Astrocyte (in vitro differentiated cells and primary cell): ENCODE results near the gene BRSK1. TPM values are rescaled to one million over a fixed set of nuclear protein-coding genes. Genes with fewer than 3 reads are reported as not detected.

Source experiments
- DNase-seq: peaks from one replicate; pipeline ENCODE4 v3.0.0-alpha.2; 2010; ENCODE audit warnings: low read depth
- FAIRE-seq: peaks from 2 replicates; lab custom pipeline; 2011; peaks lifted over from hg19 to GRCh38; lab: Jason Lieb, UNC
- H2AFZ ChIP-seq: 2 replicates; pipeline ENCODE4 v1.6.0; 2012; ENCODE audit warnings: low read depth, low read length, inconsistent platforms
- H3K27ac ChIP-seq: 2 replicates; pipeline ENCODE4 v1.5.1; 2011; ENCODE audit warnings: low read depth, low read length, inconsistent platforms
- H3K27me3 ChIP-seq: 2 replicates; pipeline ENCODE4 v1.6.0; 2011; ENCODE audit warnings: low read length, inconsistent platforms; ENCODE audit not compliant: insufficient read depth
- H3K36me3 ChIP-seq: 2 replicates; pipeline ENCODE4 v1.5.1; 2011; ENCODE audit warnings: low read length, inconsistent platforms; ENCODE audit not compliant: insufficient read depth
- H3K4me1 ChIP-seq: 2 replicates; pipeline ENCODE4 v1.5.1; 2011; ENCODE audit warnings: low read length, inconsistent platforms; ENCODE audit not compliant: insufficient read depth
- H3K4me2 ChIP-seq: 2 replicates; pipeline ENCODE4 v1.6.0; 2012; ENCODE audit warnings: low read length, inconsistent platforms
- H3K4me3 ChIP-seq: 2 replicates; pipeline ENCODE4 v1.5.1; 2011; ENCODE audit warnings: low read depth, mild to moderate bottlenecking, low read length, inconsistent platforms; ENCODE audit not compliant: insufficient read depth
- H3K79me2 ChIP-seq: 2 replicates; pipeline ENCODE4 v1.6.0; 2012; ENCODE audit warnings: mild to moderate bottlenecking, low read length, inconsistent platforms; ENCODE audit not compliant: insufficient read depth
- H3K9ac ChIP-seq: 2 replicates; pipeline ENCODE4 v1.6.0; 2012; ENCODE audit warnings: mild to moderate bottlenecking, low read length, inconsistent platforms
- H3K9me3 ChIP-seq: 2 replicates; pipeline ENCODE4 v1.5.1; 2012; ENCODE audit warnings: low read depth, mild to moderate bottlenecking, low read length, inconsistent platforms; ENCODE audit not compliant: insufficient read depth
- H4K20me1 ChIP-seq: 2 replicates; pipeline ENCODE4 v1.6.0; 2012; ENCODE audit warnings: low read length, inconsistent platforms; ENCODE audit not compliant: insufficient read depth
- H3K27ac Mint-ChIP-seq: one replicate; pipeline ENCODE4 v1.8.0; 2021; ENCODE audit warnings: mild to moderate bottlenecking, mixed read lengths; ENCODE audit not compliant: unreplicated experiment
- H3K27me3 Mint-ChIP-seq: one replicate; pipeline ENCODE4 v1.8.0; 2021; ENCODE audit warnings: low read depth, mixed read lengths; ENCODE audit not compliant: unreplicated experiment
- H3K36me3 Mint-ChIP-seq: one replicate; pipeline ENCODE4 v1.8.0; 2021; ENCODE audit warnings: low read depth, mixed read lengths; ENCODE audit not compliant: unreplicated experiment
- H3K4me1 Mint-ChIP-seq: one replicate; pipeline ENCODE4 v1.8.0; 2021; ENCODE audit warnings: low read depth, mixed read lengths; ENCODE audit not compliant: unreplicated experiment
- H3K4me3 Mint-ChIP-seq: one replicate; pipeline ENCODE4 v1.8.0; 2021; ENCODE audit warnings: mild to moderate bottlenecking, moderate library complexity, mixed read lengths; ENCODE audit not compliant: unreplicated experiment
- H3K9me3 Mint-ChIP-seq: one replicate; pipeline ENCODE4 v1.8.0; 2021; ENCODE audit warnings: mild to moderate bottlenecking, mixed read lengths; ENCODE audit not compliant: unreplicated experiment
- EZH2 ChIP-seq: IDR thresholded peaks from 2 replicates; pipeline ENCODE4 v1.6.1; 2012; ENCODE audit warnings: mild to moderate bottlenecking, low read length, inconsistent platforms; ENCODE audit not compliant: insufficient read depth
- total RNA-seq: library from RNA; stranded (reverse); gene quantifications from 2 replicates; pipeline ENCODE4 v1.2.1, GENCODE V29; 2021
- TF ChIP-seq, protein P1 (sequence below): IDR thresholded peaks from 2 replicates; pipeline ENCODE4 v1.5.1; 2011; ENCODE audit warnings: low read depth, mild to moderate bottlenecking, inconsistent platforms, low read length, moderate library complexity; ENCODE audit not compliant: insufficient read depth

BRSK1 gene
- total RNA-seq, 1 donor from 2014 or later = 18.8 TPM

DNA sequence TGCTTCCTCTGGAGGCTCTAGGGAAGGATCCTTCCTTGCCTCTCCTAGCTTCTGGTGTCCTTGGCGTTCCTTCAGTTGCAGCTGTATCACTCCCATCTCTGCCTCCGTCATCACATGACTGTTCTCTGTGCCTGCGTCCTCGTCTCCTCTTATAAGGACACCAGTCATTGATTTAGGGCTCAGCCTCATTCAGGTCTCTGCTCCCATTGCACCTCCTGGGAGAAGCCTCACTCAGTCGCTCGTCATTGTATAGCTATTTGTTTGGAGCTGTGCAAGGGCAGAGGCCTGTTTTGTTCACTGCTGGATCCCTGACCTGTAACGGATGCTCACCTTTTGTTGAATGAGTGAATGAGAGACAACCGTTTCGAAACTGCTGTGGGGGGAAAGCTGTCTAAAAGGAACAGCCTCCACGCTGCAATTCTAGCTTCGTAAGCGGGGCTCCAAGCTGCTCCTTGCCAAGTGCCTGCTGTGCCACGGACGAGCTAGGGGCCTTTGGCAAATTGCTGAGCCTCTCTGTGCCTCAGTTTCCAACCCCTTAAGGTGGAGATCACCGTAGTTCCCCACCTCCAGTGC lies 17.2 kb downstream of the BRSK1 start:
- H3K27ac Mint-ChIP-seq = no peak overlapping the region
- H3K4me2 ChIP-seq = peak overlapping the region; percentile 94
- H3K9ac ChIP-seq = peak overlapping the region; percentile 74

GRCh38 chr19:55301459-55302317 lies 17.9 kb downstream of the BRSK1 start:
- TF ChIP-seq, protein P1, sequence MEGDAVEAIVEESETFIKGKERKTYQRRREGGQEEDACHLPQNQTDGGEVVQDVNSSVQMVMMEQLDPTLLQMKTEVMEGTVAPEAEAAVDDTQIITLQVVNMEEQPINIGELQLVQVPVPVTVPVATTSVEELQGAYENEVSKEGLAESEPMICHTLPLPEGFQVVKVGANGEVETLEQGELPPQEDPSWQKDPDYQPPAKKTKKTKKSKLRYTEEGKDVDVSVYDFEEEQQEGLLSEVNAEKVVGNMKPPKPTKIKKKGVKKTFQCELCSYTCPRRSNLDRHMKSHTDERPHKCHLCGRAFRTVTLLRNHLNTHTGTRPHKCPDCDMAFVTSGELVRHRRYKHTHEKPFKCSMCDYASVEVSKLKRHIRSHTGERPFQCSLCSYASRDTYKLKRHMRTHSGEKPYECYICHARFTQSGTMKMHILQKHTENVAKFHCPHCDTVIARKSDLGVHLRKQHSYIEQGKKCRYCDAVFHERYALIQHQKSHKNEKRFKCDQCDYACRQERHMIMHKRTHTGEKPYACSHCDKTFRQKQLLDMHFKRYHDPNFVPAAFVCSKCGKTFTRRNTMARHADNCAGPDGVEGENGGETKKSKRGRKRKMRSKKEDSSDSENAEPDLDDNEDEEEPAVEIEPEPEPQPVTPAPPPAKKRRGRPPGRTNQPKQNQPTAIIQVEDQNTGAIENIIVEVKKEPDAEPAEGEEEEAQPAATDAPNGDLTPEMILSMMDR = peak; percentile 84
- no peak for TF ChIP-seq EZH2
- Mint-ChIP-seq H3K9me3 (no peaks in the 10 kb centered on the region), H3K27ac (no peak overlapping the region), H3K4me3 (peak overlapping the region; percentile 60), H3K4me1 (no peaks in the 10 kb centered on the region), H3K27me3 (no peaks in the 10 kb centered on the region), H3K36me3 (peaks cover 20% of the 10 kb centered on the region)
- Histone ChIP-seq H3K4me1 (peaks cover 4% of the 10 kb centered on the region), H3K4me2 (peak overlapping the region; percentile 94), H3K4me3 (peak overlapping the region; percentile 49), H3K36me3 (peaks cover 19% of the 10 kb centered on the region), H3K27me3 (no peaks in the 10 kb centered on the region), H4K20me1 (no peaks in the 10 kb centered on the region), H3K9me3 (no peaks in the 10 kb centered on the region), H3K79me2 (no peaks in the 10 kb centered on the region), H2AFZ (peak overlapping the region; percentile 87), H3K9ac (peak overlapping the region; percentile 74), H3K27ac (no peak overlapping the region)
- peak; percentile 30 for DNase-seq
- no peak for FAIRE-seq

More for the DNA sequence above, 17.2 kb downstream of the BRSK1 start:
- Mint-ChIP-seq H3K4me1 (no peaks in the 10 kb centered on the region), H3K9me3 (no peaks in the 10 kb centered on the region), H3K36me3 (peaks cover 18% of the 10 kb centered on the region), H3K4me3 (no peak overlapping the region), H3K27me3 (no peaks in the 10 kb centered on the region)
- Histone ChIP-seq H4K20me1 (no peaks in the 10 kb centered on the region), H3K79me2 (no peaks in the 10 kb centered on the region), H3K36me3 (peaks cover 14% of the 10 kb centered on the region), H3K9me3 (no peaks in the 10 kb centered on the region), H3K27ac (no peak overlapping the region), H3K27me3 (no peaks in the 10 kb centered on the region), H2AFZ (peak overlapping the region; percentile 87), H3K4me1 (peaks cover 4% of the 10 kb centered on the region), H3K4me3 (no peak overlapping the region)
- FAIRE-seq = no peak
- no peak for TF ChIP-seq EZH2
- TF ChIP-seq, protein P1 = no peak
- no peak for DNase-seq

GRCh38 chr19:55302318-55302703 lies 18.5 kb downstream of the BRSK1 start:
- TF ChIP-seq, protein P1 = no peak
- no peak for TF ChIP-seq EZH2
- no peaks in the 10 kb centered on the region for H3K9me3 Mint-ChIP-seq
- Histone ChIP-seq H2AFZ (no peak overlapping the region), H3K4me1 (peaks cover 4% of the 10 kb centered on the region), H4K20me1 (no peaks in the 10 kb centered on the region), H3K79me2 (no peaks in the 10 kb centered on the region), H3K27ac (no peak overlapping the region), H3K9me3 (no peaks in the 10 kb centered on the region), H3K9ac (peak overlapping the region; percentile 74), H3K36me3 (peaks cover 23% of the 10 kb centered on the region), H3K27me3 (no peaks in the 10 kb centered on the region), H3K4me3 (no peak overlapping the region), H3K4me2 (peak overlapping the region; percentile 94)
- H3K4me1 Mint-ChIP-seq = no peaks in the 10 kb centered on the region
- H3K4me3 Mint-ChIP-seq = no peak overlapping the region
- DNase-seq = no peak
- no peaks in the 10 kb centered on the region for H3K27me3 Mint-ChIP-seq
- H3K36me3 Mint-ChIP-seq = peaks cover 20% of the 10 kb centered on the region
- FAIRE-seq = no peak
- no peak overlapping the region for H3K27ac Mint-ChIP-seq
